Breast epithelium (tissue), 4 donors: ENCODE measurements around the gene KDM3B. TPM values are rescaled to one million over a fixed set of nuclear protein-coding genes. Genes with fewer than 3 reads are reported as not detected.

Source experiments
- DNase-seq, 2 donors: peaks; one replicate each; pipeline ENCODE4 v3.0.0-alpha.2; 2019; ENCODE audit warnings: low spot score in 2 of 2
- H3K27ac ChIP-seq, 2 donors: fragments of 200-600 bp; sonication (generic) in 1 of 2; one replicate each; pipeline ENCODE4 v1.5.1; 2016 to 2019; ENCODE audit warnings: mild to moderate bottlenecking in 1 of 2
- H3K27me3 ChIP-seq, 2 donors: fragments of 200-600 bp; sonication (generic) in 1 of 2; one replicate each; pipeline versions ENCODE4 v1.5.1 to v1.6.0; 2017 to 2019; ENCODE audit warnings: control low read depth in 1 of 2, mild to moderate bottlenecking in 1 of 2
- H3K36me3 ChIP-seq: fragments of 200-600 bp; one replicate; pipeline ENCODE4 v1.5.1; 2019
- H3K4me1 ChIP-seq, 2 donors: fragments of 200-600 bp; sonication (generic); one replicate each; pipeline ENCODE4 v1.5.1; 2016 to 2019; ENCODE audit warnings: control low read depth in 1 of 2
- H3K4me3 ChIP-seq, 3 donors: fragments of 200-600 bp; sonication (generic); 1 replicate in 2 of 3; 2 replicates in 1 of 3; pipeline ENCODE4 v1.5.1; 2016 to 2019; ENCODE audit warnings: mild to moderate bottlenecking in 3 of 3, moderate library complexity in 2 of 3
- H3K9me3 ChIP-seq, 2 donors: fragments of 200-600 bp; sonication (generic) in 1 of 2; one replicate each; pipeline ENCODE4 v1.5.1; 2016 to 2019; ENCODE audit warnings: control low read depth in 1 of 2
- POLR2A ChIP-seq: fragments of 450-650 bp; IDR thresholded peaks from one replicate; pipeline ENCODE4 v1.6.1; 2016; ENCODE audit warnings: antibody characterized with exemption, mild to moderate bottlenecking, moderate library complexity
- POLR2AphosphoS5 ChIP-seq, 3 donors: sonication (generic); formaldehyde crosslinking; IDR thresholded peaks; one replicate each; pipeline ENCODE4 v1.6.1; 2017; ENCODE audit warnings: antibody characterized with exemption in 3 of 3
- intact Hi-C: fragments of 100-400 bp; cut with DNase I; formaldehyde crosslinking; loops from one replicate; pipeline ENCODE4 v1.15.1; 2023; ENCODE audit warnings: low total_unique reads
- total RNA-seq, 3 donors: library from RNA; depleted of rRNA; stranded (reverse); fragments of >200 nt; gene quantifications; one replicate each; pipeline ENCODE4 v1.1.0, GENCODE V29; 2016
- TF ChIP-seq, protein P1 (sequence below), 3 donors: fragments of 450-650 bp; IDR thresholded peaks; one replicate each; pipeline ENCODE4 v1.5.1; 2016 to 2017; ENCODE audit warnings: antibody characterized with exemption in 3 of 3, mild to moderate bottlenecking in 3 of 3, moderate library complexity in 3 of 3

KDM3B gene
- total RNA-seq, 3 donors from 2014 or later, result 61.3 to 85.0 (median 66.5) TPM

DNA sequence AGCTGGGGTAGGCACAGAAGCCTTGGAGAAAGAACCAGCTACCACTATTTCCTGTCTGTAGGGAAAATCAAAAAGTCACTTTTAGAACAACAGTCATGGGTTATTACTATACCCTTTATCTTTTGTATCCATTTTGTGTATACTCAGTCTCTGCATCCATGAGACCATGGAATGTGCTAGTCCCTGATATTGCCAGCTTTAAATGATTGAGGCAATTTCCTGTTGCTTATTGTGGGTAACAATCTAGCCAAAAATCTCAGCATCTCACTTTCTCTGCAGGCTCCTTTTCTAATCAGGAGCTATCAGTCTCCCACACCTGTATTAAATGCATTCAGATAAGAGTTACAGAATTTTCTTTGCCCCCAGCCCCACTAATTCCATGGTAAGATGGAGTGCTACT, 968 bp upstream of the KDM3B start:
- intact Hi-C loops, result no loop called here

DNA sequence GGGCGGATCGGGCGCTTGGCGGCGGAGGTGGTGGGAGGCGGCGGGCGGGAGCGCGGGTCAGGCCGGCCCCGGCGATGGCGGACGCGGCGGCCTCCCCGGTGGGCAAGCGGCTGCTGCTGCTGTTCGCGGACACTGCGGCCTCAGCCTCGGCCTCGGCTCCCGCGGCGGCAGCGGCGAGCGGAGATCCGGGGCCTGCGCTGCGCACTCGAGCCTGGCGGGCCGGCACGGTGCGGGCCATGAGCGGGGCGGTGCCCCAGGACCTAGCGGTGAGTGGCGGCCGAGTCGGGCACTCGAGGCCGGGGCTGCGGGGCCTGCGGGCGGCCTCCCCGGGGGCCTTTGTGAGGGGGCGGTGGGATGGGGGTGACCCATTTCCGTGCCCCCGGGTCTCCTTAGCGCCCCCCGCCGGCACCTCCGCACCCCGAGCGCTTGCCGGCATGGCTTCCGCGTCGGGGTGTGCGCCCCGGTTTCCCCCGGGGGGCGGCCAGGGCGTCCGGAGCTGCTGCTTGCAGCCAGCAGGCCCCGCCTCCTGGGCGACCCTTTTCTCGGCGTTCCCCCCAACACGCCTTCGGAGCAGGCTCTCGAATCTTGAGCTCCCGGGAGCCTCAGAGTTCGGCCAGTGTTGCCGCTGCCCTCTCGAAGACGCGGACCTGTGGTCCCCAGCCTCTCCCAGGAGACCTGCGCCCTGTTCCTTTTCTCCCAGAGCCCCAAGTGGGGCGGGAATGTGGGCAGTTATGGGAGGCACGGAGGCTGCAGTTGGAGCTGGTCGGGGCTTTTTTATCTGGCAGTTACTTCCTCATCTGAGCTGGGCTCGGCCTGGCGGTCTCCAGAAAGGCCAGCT, 456 bp downstream of the KDM3B start:
- intact Hi-C loops, result no loop called here
- DNase-seq, result peak; percentile 59 to 61
- H3K4me1 ChIP-seq, result peaks cover 0 to 6% of the 10 kb centered on the region in 2 donors
- no peaks in the 10 kb centered on the region for H3K9me3 ChIP-seq
- TF ChIP-seq POLR2A, result peak; percentile 47
- TF ChIP-seq, protein P1, sequence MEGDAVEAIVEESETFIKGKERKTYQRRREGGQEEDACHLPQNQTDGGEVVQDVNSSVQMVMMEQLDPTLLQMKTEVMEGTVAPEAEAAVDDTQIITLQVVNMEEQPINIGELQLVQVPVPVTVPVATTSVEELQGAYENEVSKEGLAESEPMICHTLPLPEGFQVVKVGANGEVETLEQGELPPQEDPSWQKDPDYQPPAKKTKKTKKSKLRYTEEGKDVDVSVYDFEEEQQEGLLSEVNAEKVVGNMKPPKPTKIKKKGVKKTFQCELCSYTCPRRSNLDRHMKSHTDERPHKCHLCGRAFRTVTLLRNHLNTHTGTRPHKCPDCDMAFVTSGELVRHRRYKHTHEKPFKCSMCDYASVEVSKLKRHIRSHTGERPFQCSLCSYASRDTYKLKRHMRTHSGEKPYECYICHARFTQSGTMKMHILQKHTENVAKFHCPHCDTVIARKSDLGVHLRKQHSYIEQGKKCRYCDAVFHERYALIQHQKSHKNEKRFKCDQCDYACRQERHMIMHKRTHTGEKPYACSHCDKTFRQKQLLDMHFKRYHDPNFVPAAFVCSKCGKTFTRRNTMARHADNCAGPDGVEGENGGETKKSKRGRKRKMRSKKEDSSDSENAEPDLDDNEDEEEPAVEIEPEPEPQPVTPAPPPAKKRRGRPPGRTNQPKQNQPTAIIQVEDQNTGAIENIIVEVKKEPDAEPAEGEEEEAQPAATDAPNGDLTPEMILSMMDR (IDR thresholded peaks at IDR 0.05), result peak in 1 of 3 donors; percentile 4
- peak; percentile 49 to 61 (median 51) for TF ChIP-seq POLR2AphosphoS5 (IDR thresholded peaks at IDR 0.05)
- H3K27ac ChIP-seq, result peak overlapping the region; percentile 98 to 99
- no peaks in the 10 kb centered on the region for H3K27me3 ChIP-seq
- peak overlapping the region; percentile 86 to 94 (median 93) for H3K4me3 ChIP-seq
- H3K36me3 ChIP-seq, result no peaks in the 10 kb centered on the region

More for the DNA sequence above, 968 bp upstream of the KDM3B start:
- H3K27ac ChIP-seq, result no peak overlapping the region
- H3K4me1 ChIP-seq, result peaks cover 0 to 6% of the 10 kb centered on the region in 2 donors
- H3K27me3 ChIP-seq, result no peaks in the 10 kb centered on the region
- no peaks in the 10 kb centered on the region for H3K9me3 ChIP-seq
- no peak overlapping the region for H3K4me3 ChIP-seq
- TF ChIP-seq POLR2AphosphoS5 (IDR thresholded peaks at IDR 0.05) (no peak), POLR2A (no peak)
- no peaks in the 10 kb centered on the region for H3K36me3 ChIP-seq
- DNase-seq, result no peak

DNA sequence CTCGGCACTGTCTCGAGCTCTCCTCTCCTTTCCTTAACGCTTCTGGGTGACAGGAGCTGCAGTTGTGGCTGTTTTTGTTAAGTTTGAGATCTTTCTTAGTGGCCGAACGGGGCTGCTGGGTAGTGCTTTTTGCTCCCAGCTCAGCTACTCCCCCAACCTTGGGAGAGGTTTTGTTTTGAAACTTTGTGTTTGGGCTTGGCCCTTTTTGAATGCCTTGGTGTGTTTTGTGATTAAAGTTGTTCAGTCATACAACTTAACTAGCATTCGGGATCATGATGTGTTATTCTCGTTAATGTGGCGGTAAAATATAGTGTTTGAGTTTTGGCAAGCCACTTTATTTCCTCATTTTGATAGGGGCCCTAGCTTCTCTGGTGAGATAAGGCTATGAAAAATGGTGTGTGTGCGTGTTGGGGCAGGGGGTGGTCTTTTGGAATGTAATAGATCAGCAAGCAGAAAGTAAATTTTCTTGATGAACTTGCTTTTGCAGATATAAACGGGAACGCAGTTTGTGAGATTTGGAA, 1.1 kb downstream of the KDM3B start:
- Histone ChIP-seq H3K36me3 (no peaks in the 10 kb centered on the region), H3K4me3 (peak overlapping the region; percentile 86 to 94 (median 93)), H3K27me3 (no peaks in the 10 kb centered on the region), H3K9me3 (no peaks in the 10 kb centered on the region), H3K27ac (peak overlapping the region; percentile 98 to 99), H3K4me1 (peaks cover 0 to 6% of the 10 kb centered on the region in 2 donors)
- intact Hi-C loops, result no loop called here
- no peak for DNase-seq
- TF ChIP-seq, protein P1 (IDR thresholded peaks at IDR 0.05), result no peak
- TF ChIP-seq POLR2AphosphoS5 (IDR thresholded peaks at IDR 0.05) (no peak), POLR2A (no peak)

DNA sequence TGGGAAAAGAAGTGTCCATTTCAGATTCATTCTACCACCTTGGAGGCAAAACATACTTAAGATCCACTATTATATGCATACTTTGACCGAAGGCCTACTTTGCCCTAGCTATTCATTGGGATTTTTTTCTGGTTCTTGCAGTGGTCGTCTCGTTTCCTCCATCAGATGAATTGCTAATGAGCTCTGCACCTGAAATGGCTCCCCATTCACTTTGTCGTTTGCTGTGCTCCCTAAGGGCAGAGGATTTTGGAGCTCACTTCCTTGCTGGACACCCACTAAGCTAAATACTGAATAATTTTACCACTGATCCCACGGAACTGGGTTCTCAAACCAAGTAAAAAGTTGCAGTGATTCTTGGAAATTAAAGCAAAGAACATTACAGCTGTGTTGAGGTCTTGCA, 1.9 kb downstream of the KDM3B start:
- H3K36me3 ChIP-seq, result no peaks in the 10 kb centered on the region
- no peaks in the 10 kb centered on the region for H3K27me3 ChIP-seq
- TF ChIP-seq POLR2AphosphoS5 (IDR thresholded peaks at IDR 0.05) (no peak), POLR2A (no peak)
- TF ChIP-seq, protein P1 (IDR thresholded peaks at IDR 0.05), result no peak
- intact Hi-C loops, result no loop called here
- H3K27ac ChIP-seq, result peak overlapping the region; percentile 98 to 99
- peaks cover 0 to 6% of the 10 kb centered on the region in 2 donors for H3K4me1 ChIP-seq
- peak overlapping the region; percentile 86 to 94 (median 93) for H3K4me3 ChIP-seq
- no peak for DNase-seq
- H3K9me3 ChIP-seq, result no peaks in the 10 kb centered on the region

DNA sequence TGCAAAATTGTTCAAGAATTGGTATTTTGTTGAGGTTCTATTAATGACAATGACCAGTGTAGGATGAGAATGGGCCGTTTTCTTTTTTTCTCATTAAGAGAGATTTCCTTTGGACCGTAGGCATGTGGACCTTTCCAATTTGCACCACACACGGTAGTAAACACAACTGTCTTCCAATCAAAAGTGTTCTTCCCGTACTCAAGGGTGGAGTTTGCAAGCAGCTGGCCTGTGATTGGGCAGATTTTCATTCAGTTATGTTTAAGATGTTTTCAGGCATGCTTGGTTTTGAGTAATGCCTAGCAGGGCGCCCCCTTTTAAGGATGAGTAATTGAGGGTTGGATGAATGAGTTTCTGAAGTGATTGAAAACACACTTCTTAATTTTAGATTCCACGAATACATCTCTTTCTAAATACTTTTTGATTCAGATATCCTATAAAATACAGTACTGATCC, 2.5 kb downstream of the KDM3B start:
- Histone ChIP-seq H3K4me3 (peak overlapping the region in 2 of 3 donors; percentile 86 to 93), H3K36me3 (no peaks in the 10 kb centered on the region), H3K27ac (peak overlapping the region; percentile 98 to 99), H3K4me1 (peaks cover 0 to 6% of the 10 kb centered on the region in 2 donors), H3K9me3 (no peaks in the 10 kb centered on the region), H3K27me3 (no peaks in the 10 kb centered on the region)
- no peak for DNase-seq
- intact Hi-C loops, result no loop called here
- no peak for TF ChIP-seq POLR2A
- TF ChIP-seq POLR2AphosphoS5 (IDR thresholded peaks at IDR 0.05), result no peak
- TF ChIP-seq, protein P1 (IDR thresholded peaks at IDR 0.05), result no peak
